IPS-NIHi11 (cell line): ENCODE measurements around the gene ZNF746.
"Not testable (repeated sequence)": the region's sequence is repeated elsewhere in the genome, so short reads cannot be mapped to it uniquely, and the experiment has no call there.

Experiments
- DNase-seq: peaks from one replicate; pipeline ENCODE4 v3.0.0; 2012; ENCODE audit warnings: mixed read lengths, low spot score

ZNF746 gene

DNA sequence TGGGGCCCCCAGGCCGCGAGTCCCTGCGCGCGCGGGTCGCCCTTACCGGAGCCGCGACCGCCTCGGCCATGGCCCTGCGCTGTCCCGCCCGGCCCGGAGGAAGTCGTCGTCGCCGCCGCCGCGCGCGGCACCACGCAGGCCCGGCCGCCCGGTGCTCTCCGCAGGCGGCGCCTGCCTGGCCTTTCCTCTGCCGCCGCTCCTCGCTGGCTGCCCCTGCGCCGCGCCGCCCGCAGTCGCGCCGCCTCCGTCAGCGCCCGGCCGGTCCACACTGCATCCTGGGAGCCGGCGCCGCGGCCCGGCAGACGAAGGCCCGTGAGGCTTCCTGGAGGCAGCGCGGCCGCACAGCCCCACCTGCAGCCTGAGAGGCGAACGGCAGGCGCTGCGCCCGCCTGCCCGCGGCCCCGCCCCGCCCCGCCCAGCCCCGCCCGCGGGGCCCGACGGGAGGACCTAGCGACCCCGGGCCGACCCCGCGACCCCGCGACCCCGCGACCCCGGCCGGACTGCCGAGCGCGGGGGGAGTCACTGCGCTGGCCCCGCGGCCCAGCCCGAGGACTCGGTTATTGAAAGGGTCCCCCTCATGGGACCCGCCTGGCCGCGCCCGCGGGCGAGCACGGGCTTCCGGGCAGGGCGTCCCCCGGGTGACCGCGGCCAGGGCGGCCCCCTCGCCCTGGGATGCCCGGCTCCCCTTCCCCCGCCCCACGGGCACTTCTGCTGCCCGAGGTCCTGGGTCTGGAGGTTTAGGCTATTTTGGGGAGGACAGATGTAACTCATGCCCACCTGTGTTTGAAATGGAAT lies at the start of gene ZNF746:
Gene ZNF746 (minus strand): TSS at position 343 of the 795 bp plus-strand sequence. CDS start 273 bp downstream, at position 70.
- DNase-seq, result peak; percentile 99

DNA sequence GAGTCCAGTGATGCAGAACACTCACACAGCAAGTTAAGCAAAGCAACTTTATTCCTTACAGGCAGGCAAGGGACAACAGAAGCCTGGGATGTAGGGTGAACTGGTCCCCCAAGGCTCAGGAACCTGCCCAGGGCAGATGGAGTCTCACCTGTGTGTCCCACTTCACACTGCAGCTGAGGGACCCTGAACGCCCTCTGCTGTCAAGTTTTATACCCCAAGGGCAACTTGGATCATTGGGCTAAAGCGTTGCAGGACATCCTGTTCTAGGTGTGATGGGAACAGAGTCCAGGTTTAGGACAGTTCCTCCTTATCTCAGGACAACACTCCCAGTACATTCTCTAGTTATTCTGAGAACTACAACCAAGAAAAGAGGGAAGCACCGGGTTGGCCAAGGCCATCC lies 49.5 kb upstream of the ZNF746 start:
- no peak for DNase-seq

DNA sequence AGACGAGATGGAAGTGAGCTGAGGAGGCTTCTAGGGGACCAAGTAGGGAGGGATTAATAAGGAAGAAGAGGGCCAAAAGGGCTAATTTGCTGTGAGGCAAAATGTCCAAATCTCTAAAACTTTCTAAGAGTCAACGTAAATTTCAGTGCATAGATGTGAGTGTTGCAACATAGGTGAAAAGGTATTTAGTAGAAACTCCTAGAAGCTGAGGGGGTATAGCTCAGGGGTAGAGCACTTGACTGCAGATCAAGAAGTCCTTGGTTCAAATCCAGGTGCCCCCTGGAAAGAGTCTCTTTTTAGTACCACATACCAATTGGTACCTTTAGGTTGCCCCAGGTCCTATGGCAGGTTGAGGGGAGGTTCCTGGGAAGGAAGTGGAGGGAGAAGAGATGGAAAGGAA lies 48.7 kb upstream of the ZNF746 start:
- no peak for DNase-seq

DNA sequence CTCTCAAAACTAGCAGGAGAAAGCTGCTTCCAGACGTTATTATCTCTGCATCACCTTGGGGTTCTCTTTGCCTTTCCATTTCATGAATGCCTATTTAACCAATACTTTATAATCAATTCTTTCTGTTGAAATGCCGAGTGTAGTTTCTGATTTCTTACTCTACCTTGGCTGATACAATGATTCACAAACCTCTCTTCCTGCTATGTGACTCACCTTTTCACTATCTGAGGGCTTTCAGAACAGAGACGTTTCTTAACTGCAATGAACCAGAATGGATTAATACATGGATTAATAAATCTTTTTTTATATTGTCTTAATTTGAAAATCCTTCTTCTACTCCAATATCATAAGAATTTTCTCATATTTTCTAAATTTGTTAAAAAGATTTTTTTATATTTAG lies 46.4 kb upstream of the ZNF746 start:
- no peak for DNase-seq

DNA sequence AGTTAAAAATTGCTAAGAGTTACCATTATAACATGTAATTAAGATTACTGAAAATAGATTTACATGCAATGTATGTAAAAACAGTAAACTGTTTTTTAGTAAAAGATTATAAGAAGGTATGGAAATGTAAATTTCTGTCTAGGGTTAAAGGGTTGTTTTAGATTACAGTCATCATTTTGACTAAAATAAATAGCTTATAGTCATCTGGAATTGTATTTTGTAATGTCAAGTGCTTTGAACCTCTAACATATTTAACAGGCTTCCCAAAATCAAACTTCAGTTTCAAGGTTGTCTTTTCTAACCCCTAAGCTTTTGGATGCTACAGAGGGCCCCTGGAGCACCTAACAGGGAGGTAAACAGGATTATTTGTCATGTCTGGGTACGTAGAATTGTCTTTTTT lies 35.0 kb upstream of the ZNF746 start:
- no peak for DNase-seq

DNA sequence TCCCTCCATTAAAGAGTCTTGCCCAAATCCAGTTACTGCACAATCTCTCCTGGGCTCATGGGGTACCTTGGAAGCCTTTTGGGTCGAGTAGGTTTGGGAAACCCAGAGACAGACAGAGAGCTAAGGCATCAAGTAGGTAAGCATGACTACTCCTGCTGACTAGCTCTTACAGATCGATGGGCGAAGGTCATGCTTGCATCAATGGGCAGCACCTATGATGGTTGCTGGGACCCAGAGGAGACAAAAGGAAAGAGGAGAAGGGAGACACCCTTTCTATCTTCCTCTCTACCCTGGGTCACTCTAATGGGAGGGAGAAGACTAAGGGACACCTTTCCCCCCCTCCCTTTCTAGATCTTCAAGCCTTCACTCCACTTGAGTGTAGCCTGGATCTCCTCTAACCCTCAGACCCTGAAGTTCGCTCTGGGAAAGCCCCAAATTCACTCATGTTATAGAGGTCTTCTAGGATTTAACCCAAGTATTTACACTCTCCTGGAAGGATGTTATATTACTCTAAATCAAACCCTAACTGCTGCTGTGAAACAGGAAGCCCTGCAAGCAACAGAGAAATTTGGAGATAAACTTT lies 31.6 kb upstream of the ZNF746 start:
- DNase-seq, result no peak

DNA sequence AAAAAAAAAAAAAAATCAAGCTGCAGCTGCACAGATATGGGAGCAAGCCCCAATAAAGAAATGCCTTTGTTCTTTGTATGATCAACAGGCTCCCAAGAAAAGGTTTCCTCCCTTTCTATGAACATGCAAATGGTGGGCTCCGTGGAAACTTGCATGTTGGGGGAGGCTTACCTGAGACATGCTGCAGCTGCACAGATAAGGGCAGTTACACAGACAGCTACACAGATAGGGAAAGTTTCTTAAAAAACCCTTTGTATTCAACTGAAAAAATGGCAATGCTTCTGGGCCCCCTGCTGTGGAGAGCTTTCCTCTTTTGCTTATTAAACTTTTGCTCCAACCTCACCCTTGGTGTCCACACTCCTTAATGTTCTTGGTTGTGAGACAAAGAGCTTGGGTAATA lies 29.8 kb upstream of the ZNF746 start:
- DNase-seq, result no peak

DNA sequence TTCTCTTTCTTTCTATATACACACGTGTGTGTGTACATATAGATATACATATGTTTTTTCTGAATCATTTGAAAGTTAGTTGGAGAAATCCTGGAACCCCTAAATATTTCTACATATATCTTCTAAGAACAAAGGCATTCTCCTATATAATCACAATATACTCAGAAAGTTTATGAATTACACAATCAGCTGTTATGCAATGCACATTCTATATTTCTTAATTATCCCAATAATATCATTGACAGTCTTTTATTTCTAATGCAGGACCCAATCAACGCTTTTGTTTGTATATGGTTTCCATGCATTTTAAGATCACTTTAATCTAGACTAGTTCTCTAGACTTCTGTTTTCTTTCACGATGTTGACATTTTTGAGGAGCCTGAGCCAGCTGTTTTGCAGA lies 27.7 kb upstream of the ZNF746 start:
- DNase-seq, result no peak

DNA sequence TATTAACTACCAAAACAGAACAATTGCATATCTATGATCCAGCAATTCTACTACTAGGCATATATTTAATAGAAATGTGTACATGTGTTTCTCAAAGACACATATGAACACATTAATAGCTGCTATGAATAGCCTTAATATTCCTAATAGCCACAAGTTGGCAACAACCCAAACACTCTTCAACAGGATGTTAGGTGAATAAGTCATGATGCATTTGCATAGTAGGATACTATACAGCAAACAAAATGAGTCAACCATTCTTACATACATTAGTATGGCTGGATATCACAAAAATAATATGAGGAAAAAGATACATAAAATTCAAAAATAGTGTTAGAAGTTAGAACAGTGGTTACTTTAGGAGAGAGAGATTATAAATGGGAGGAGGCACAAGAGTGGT lies 26.8 kb upstream of the ZNF746 start:
- DNase-seq, result no peak

DNA sequence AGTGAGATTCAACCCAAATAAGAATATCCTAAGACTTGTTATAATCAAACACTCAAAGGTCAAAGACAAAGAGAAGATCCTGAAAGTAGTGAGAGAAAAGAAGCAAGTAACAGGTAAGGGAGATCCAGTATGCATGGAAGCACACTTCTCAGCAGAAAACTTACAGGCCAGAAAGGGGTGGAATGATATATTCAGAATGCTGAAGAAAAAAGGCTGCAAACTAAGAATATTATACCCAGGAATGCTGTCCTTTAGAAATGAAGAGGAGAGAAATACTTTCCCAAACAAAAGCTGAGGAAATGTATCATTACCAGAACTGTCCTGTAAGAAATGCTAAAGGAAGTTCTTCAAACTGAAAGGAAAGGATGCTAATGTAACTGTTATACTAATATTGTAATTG lies 12.6 kb upstream of the ZNF746 start:
- DNase-seq, result no peak

DNA sequence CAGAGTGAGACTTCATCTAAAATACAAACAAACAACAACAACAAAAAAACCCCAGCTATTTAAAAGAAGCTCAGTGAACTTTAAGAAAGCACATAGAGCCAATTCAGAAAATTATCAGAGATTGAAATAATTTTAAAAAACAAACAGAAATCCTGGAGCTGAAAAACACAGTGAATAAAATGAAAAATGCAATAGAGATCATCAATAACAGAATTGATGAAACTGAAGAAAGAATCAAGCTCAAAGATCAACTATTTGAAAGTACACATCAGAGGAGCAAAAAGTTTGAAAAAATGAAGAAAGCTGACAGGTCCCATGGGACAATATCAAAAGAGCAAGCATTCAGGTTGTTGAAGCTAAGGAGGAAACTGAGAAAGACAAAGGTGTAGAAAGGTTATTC lies 12.2 kb upstream of the ZNF746 start:
- no peak for DNase-seq

DNA sequence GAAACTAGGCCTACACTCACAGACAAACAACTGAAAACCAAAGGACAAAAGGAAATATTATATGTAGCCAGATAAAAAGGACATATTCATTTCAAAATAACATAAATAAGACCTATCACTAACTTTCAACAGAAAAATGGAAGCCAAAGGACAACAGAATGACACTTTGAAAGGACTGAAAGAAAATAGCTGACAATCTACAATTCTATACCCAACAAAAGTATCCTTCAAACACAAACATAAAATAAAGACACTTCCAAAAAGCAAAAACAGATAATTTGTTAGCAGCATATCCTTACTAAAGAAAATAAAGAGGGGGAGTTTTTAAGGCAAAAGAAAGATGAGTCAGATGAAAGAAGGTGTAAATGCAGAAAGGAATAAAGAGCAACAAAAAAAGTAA lies 7.9 kb upstream of the ZNF746 start:
- no peak for DNase-seq

DNA sequence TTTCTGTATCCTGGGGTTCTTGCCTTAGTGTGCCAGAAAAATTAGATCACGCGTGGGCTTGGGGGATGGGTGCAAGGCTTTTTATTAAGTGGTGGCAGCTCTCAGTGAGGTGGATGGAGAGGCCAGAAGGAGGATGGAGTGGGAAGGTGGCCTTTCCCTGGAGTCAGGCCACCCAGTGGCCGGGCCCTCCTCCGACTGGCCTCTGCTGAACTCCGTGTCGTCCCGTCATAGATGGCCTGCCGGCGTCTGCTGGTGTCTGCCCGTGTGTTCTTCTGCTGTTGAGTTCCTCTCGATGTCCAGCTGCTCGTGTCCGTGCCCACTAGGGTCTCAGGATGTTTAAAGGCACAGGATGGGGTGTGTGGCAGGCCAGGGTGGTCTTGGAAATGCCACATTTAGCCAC lies 4.0 kb upstream of the ZNF746 start:
- DNase-seq, result no peak

DNA sequence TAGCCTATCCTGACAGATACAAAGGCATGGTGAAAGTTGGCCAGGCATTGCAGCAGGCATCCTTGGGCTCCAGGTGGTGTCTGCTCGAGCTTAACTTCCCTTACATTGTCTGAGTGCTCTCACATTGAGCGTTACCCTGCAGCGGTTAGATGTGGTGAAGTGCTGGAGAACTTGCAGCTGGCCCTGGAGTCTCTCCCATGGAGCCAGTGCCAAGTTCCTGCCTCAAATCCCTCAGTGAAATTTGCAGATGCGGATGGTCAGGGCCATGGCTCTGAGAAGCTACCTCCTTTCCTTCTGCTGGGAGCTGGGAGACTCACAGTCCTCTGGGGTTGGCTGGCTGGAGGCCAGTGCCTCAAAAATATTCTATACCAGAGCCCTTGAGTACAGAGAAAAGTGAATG lies 3.3 kb upstream of the ZNF746 start:
- no peak for DNase-seq

DNA sequence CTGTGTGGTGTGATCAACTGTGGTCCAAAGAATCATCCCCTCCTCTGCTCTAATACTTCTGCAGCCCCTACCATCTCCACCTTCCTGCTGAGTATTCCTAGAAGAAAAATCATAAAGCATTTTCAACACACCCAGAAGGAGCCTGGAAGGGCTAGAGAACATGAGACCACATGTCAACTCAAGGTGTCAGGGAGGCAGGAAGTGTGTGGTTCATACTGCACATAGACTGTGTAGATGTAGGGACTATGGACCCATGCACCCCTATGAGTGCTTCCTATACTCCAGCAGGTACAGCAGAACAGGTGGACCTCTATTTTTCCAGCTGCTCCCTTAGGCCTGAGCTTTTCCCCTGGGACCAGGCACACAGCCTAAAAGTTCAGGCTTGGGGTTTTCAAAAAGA lies 2.6 kb upstream of the ZNF746 start:
- no peak for DNase-seq

DNA sequence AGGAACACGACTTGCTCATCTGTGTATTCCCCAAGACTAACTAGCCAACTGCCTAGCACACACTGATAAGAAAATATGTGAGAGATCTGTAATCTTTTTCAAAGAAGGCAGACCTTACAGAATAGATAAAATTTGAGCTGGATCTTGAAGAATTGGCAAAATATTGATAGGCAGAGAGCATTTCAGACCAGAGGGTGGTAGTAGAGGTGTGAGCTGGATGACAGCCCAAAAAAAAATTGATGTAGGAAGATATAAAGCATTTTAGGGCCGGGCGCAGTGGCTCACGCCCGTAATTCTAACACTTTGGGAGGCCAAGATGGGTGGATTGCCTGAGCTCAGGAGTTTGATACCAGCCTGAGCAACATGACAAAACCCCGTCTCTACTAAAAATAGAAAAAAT lies 1.2 kb upstream of the ZNF746 start:
- no peak for DNase-seq

DNA sequence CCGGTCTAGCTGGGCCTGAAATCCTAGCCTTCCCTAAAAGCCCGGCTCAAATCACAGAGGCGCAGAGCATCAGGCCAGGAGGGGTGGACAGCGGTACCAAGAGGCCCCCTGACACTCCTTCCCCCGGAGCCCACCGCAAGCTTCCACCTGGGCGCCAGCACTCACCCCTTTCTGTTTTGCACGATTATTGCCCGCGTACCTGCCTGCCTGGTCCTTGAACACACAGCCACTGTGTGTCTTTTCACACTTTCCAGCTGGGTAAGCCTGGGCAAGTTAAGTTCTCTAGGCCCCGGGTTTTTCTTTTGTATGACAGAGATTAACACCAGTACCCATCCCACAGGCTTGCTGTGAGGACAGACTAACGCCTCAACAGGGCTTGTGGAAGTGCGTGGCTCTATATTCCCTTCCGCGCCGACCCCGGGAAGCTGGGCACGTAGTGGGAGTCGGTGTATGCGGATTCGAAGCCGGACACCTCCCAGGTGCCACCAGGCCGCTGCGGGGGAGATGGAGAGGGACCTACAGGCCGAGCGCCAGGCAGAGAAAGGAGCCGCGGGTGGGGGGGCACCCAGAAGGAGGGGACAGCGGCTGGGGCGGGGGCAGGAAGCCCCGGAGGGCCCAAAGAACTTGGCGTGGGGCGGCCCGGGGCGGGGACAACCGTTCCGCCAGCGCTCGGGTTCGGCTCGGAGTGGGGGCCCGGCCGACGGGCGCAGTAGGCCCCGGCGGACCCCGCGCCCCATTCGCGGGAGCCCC lies 792 bp downstream of the ZNF746 start:
- DNase-seq, result peak; percentile 55

DNA sequence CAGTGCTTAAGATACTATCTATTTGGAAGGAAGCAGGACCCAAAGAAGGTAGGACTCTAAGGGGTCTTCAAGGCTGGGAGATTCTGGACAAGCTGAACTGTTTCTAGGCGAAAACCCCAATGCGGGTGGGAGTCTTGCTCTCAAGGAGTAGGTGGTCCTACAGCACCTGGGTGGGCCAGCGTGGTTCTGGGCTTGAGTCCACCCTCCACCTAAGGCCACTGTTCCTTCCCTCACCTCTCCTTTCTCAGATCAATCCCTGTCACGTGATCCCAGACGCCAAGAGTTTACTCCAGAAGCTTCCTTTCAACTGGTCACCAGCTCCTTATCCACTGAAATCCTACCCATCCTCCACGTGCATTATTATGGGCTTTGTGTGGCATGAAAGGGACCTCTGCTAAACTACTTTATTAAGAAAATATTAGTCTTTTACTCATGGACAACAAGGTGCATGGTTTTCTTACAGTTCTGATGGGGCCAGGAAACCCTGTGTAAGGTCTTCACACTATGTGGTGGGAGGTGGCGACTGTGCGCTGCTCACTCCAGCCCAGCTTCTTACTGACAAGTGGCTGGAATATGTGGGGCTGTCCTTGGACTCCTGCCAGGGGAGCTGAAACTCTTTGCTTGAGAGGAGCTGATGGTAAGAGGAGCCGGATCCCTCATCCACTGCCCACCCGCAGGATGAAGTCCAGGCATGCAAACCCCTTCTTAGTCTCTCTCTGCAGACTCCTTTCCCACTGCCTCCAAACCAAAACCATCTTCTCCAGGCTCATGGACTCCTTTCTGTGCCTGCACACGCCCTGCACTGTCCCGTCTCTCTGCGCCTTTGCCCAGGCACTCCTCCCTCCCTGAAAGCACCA lies 1.6 kb downstream of the ZNF746 start:
- no peak for DNase-seq

DNA sequence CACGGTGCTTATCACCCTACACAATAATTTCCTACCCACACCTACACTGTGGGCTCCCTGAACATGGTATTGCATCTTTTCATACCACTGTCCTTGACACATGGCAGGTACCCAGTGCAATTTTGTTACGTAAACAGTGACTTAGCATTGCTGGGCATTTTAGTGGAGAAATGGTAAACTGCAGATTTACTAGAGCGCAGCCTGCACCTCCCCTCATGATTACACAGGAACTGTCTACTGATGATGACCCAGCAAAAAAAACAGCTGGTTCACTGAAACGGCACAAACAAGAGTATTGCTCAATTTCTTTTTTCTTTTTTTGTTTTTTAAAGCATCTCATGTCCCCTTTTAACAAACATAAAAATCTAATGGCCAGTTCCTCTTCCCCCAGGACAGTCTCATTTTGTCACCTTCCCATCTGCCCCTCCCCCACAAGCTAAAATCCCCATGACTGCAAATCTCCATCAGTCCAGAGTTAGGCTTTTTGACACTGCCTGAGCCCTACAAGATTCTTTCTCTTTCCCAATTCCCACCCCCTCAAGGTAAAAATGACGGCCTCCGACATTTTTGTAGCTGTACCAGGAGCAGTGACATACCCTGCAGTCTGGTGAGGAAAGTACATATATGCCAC lies 2.8 kb downstream of the ZNF746 start:
- DNase-seq, result no peak

DNA sequence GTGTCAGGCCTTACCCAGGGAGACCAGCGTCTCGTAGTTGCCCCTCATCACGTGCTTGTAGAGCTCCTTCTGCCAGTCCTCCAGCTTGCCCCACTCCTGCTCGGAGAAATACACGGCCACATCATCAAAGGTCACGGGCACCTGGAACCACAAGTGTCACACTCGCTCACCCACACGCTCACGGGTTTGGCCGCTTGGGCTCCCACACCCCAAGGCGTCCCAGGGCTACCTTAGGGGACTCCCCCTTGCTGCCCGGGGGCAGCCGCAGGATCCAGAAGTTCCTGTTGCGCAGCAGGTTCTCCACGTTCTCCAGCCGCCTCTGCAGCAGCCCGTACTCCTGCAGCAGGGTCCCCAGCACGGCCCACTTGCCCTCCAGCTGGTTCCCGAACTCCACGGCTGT lies 3.6 kb downstream of the ZNF746 start:
- not testable (repeated sequence) for DNase-seq

DNA sequence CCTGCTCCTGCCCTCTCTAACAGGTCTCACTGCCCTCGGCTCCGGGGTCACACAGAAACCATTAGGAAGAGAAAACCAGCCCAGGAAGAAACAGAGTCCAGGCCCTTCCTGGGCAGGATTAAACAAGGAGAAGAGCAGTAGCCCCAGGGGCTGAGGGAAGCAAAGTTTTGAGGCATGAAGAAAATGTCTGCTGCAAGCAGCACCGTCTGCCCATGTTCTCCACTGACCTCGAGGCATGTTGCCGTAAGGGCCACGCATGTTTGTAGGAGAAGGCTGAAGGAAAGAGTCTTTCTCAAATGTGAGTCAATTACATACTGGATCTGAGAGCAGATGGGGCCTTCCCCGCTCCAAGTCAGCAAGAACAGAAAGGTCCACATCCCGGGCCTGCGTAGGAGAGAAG lies 4.2 kb downstream of the ZNF746 start:
- no peak for DNase-seq
